Fibroblast of mammary gland (primary cell): ENCODE results near the gene DAP.

Source experiments
- DNase-seq: peaks from one replicate; pipeline ENCODE4 v3.0.0-alpha.2; 2010; ENCODE audit warnings: low read depth
- H3K4me3 ChIP-seq: 2 replicates; pipeline ENCODE4 v1.5.1; 2011; ENCODE audit warnings: low read depth, mild to moderate bottlenecking, low read length, moderate library complexity; ENCODE audit not compliant: control insufficient read depth
- CTCF ChIP-seq: conservative IDR thresholded peaks from 2 replicates; pipeline ENCODE4 v1.5.1; 2011; ENCODE audit warnings: low read depth, low read length, inconsistent platforms; ENCODE audit not compliant: control insufficient read depth, insufficient read depth

Gene DAP

GRCh38 chr5:10662083-10662482, 99.0 kb downstream of the DAP start:
- H3K4me3 ChIP-seq, result no peak overlapping the region
- no peak for DNase-seq
- TF ChIP-seq CTCF, result no peak

- H3K4me3 ChIP-seq, result no peak overlapping the region
- no peak for DNase-seq
- no peak for TF ChIP-seq CTCF
Measured at GRCh38 chr5:10661401-10661800, 99.6 kb downstream of the DAP start.

- no peak for DNase-seq
- H3K4me3 ChIP-seq, result no peak overlapping the region
Measured at GRCh38 chr5:10660720-10661387, 100.2 kb downstream of the DAP start.

GRCh38 chr5:10660135-10660534, 100.9 kb downstream of the DAP start:
- TF ChIP-seq CTCF, result no peak
- DNase-seq, result no peak
- no peak overlapping the region for H3K4me3 ChIP-seq

More at GRCh38 chr5:10660720-10661387, 100.2 kb downstream of the DAP start:
- TF ChIP-seq CTCF, result no peak

- no peak for DNase-seq
- H3K4me3 ChIP-seq, result no peak overlapping the region
- TF ChIP-seq CTCF, result no peak
Measured at GRCh38 chr5:10658265-10658664, 102.8 kb downstream of the DAP start.

- DNase-seq, result peak; percentile 46
- H3K4me3 ChIP-seq, result no peak overlapping the region
- no peak for TF ChIP-seq CTCF
Measured at GRCh38 chr5:10655972-10656830, 104.8 kb downstream of the DAP start.
